ENCODE measurements around the gene AICDA. TPM values are rescaled to one million over a fixed set of nuclear protein-coding genes. Genes with fewer than 3 reads are reported as not detected.
A peak's percentile ranks its signal among the peaks of the same experiment; 100 is the strongest.
"Not testable (repeated sequence)": the region's sequence is repeated elsewhere in the genome, so short reads cannot be mapped to it uniquely, and the experiment has no call there.

AICDA gene
- total RNA-seq, 4 donors from 2014 or later = not detected

- DNase-seq (ENCODE audit: extremely low spot score) = no peak
- Histone ChIP-seq H3K4me3 (no peak overlapping the region), H3K27ac (replicated peaks in 1 of 4) (no peak overlapping the region), H3K4me1 (no peaks in the 10 kb centered on the region), H3K9me3 (peaks cover 0 to 7% (median 0%) of the 10 kb centered on the region in 4 donors), H3K27me3 (peaks cover 0 to 4% (median 0%) of the 10 kb centered on the region in 4 donors), H3K36me3 (no peaks in the 10 kb centered on the region)
- TF ChIP-seq, protein P1, sequence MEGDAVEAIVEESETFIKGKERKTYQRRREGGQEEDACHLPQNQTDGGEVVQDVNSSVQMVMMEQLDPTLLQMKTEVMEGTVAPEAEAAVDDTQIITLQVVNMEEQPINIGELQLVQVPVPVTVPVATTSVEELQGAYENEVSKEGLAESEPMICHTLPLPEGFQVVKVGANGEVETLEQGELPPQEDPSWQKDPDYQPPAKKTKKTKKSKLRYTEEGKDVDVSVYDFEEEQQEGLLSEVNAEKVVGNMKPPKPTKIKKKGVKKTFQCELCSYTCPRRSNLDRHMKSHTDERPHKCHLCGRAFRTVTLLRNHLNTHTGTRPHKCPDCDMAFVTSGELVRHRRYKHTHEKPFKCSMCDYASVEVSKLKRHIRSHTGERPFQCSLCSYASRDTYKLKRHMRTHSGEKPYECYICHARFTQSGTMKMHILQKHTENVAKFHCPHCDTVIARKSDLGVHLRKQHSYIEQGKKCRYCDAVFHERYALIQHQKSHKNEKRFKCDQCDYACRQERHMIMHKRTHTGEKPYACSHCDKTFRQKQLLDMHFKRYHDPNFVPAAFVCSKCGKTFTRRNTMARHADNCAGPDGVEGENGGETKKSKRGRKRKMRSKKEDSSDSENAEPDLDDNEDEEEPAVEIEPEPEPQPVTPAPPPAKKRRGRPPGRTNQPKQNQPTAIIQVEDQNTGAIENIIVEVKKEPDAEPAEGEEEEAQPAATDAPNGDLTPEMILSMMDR (IDR thresholded peaks at IDR 0.05) = no peak
- TF ChIP-seq POLR2A (IDR thresholded peaks at IDR 0.05; ENCODE audit: low read depth) = no peak
- intact Hi-C loops (cut with DNase I) = no loop called here
Observed at GRCh38 chr12:8566525-8566924, 46.1 kb downstream of the AICDA start.

- H3K27me3 ChIP-seq; H3K4me3 ChIP-seq; intact Hi-C loops (cut with DNase I); H3K36me3 ChIP-seq; H3K9me3 ChIP-seq; H3K4me1 ChIP-seq; DNase-seq (ENCODE audit: extremely low spot score); H3K27ac ChIP-seq (replicated peaks in 1 of 4): not testable (repeated sequence)
- WGBS = 68% methylated on average over 2 of the region's 2 CpGs
Observed at GRCh38 chr12:8566052-8566451, 46.6 kb downstream of the AICDA start.

DNA sequence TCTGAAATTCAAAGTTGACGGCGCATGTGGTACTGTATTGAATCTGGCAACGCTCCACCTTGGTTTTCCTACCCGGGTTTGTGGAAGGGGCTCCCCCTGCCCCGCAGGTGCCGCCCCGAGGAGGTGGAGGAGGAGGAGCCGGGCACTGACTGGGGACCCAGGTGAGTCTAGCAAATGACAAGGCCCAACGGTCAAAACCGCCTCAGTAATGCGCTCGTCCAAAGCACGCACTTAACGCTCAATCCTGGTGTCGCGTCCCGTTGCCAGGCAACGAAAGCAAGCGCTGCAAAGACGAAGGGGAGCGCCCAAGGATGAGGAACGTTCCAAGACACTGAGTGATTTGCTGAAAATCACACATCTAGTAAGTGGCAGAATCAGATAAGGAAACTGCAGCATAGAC is 48.0 kb downstream of the AICDA start:
- intact Hi-C loops (cut with DNase I) = no loop called here
- peak; percentile 42 for DNase-seq (ENCODE audit: extremely low spot score)
- TF ChIP-seq EP300 (IDR thresholded peaks at IDR 0.05) (no peak), POLR2A (IDR thresholded peaks at IDR 0.05; ENCODE audit: low read depth) (no peak), POLR2AphosphoS5 (IDR thresholded peaks at IDR 0.05) (no peak)
- TF ChIP-seq, protein P1 (IDR thresholded peaks at IDR 0.05) = no peak
- Histone ChIP-seq H3K4me3 (no peak overlapping the region), H3K27ac (replicated peaks in 1 of 4) (no peak overlapping the region), H3K27me3 (peaks cover 0 to 4% (median 0%) of the 10 kb centered on the region in 4 donors), H3K9me3 (peaks cover 0 to 7% (median 0%) of the 10 kb centered on the region in 4 donors), H3K36me3 (no peaks in the 10 kb centered on the region), H3K4me1 (no peaks in the 10 kb centered on the region)
- WGBS = 73% methylated on average over 22 of the region's 22 CpGs

DNA sequence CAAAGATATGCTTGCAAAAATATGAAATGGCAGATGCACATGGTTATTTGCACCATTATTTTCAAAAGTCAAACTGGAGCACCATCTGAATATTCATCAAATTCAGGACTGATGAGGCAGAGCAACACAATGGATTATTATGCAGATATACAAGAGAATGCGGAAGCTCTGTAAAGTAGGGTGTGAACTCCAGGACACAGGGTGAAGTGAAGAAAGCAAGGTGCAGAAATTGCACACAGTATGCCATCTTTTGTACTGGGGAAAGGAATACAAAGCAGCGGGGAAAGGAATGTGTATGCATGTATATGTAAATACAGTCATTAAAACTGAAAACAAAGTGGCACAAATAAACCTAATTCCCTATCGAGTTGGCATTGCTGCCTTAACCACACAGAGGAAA is 49.3 kb downstream of the AICDA start:
- TF ChIP-seq, protein P1 (IDR thresholded peaks at IDR 0.05) = no peak
- no peak for TF ChIP-seq POLR2AphosphoS5 (IDR thresholded peaks at IDR 0.05)
- no peak for TF ChIP-seq EP300 (IDR thresholded peaks at IDR 0.05)
- no peak for TF ChIP-seq POLR2A (IDR thresholded peaks at IDR 0.05; ENCODE audit: low read depth)
- Histone ChIP-seq H3K9me3 (peaks cover 0 to 7% (median 0%) of the 10 kb centered on the region in 4 donors), H3K36me3 (no peaks in the 10 kb centered on the region), H3K27ac (replicated peaks in 1 of 4) (no peak overlapping the region), H3K4me3 (no peak overlapping the region), H3K27me3 (peaks cover 0 to 4% (median 0%) of the 10 kb centered on the region in 4 donors), H3K4me1 (no peaks in the 10 kb centered on the region)
- WGBS = 74% methylated on average over 3 of the region's 3 CpGs
- DNase-seq (ENCODE audit: extremely low spot score) = peak; percentile 12
- intact Hi-C loops (cut with DNase I) = no loop called here

DNA sequence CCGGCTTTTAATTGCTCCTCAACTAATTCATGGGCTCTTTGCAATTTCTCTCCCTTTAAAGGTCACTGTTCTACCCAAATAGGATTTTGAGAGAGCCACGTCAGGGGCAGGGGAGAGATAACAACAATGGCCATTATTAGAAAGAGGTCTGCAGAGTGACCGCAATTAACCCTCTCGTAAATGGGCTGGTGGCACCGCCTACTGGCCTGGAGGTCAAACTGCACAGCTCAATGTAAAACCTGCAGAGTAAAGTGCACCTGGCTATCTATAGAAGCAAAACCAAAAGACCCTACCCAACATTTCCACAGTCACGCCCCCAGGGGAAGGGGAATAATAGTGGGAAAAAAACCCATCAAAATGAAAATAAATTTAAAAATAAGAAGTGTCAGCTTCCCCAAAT is 50.3 kb downstream of the AICDA start:
- TF ChIP-seq, protein P1 (IDR thresholded peaks at IDR 0.05) = no peak
- no peak for TF ChIP-seq POLR2A (IDR thresholded peaks at IDR 0.05; ENCODE audit: low read depth)
- no peak for TF ChIP-seq EP300 (IDR thresholded peaks at IDR 0.05)
- intact Hi-C loops (cut with DNase I) = no loop called here
- WGBS = 96% methylated on average over 6 of the region's 6 CpGs
- H3K36me3 ChIP-seq = no peaks in the 10 kb centered on the region
- no peak overlapping the region for H3K4me3 ChIP-seq
- H3K27me3 ChIP-seq = peaks cover 0 to 4% (median 0%) of the 10 kb centered on the region in 4 donors
- no peaks in the 10 kb centered on the region for H3K4me1 ChIP-seq
- no peak for DNase-seq (ENCODE audit: extremely low spot score)
- H3K9me3 ChIP-seq = peaks cover 0 to 7% (median 0%) of the 10 kb centered on the region in 4 donors
- no peak overlapping the region for H3K27ac ChIP-seq (replicated peaks in 1 of 4)

Data from esophagus muscularis mucosa (tissue), 4 donors.